C4-2B (cell line): ENCODE results near the gene ARHGEF1.

Source experiments
- H3K27ac ChIP-seq: fragments of 450-650 bp; 2 replicates; pipeline ENCODE4 v1.5.1; 2017
- ZFX ChIP-seq: fragments of 450-650 bp; IDR thresholded peaks from 2 replicates; pipeline ENCODE4 v1.6.1; 2017
- TF ChIP-seq, protein P1 (sequence below): fragments of 450-650 bp; conservative IDR thresholded peaks from 2 replicates; pipeline ENCODE4 v1.5.1; 2017; ENCODE audit warnings: mild to moderate bottlenecking

ARHGEF1 gene

DNA sequence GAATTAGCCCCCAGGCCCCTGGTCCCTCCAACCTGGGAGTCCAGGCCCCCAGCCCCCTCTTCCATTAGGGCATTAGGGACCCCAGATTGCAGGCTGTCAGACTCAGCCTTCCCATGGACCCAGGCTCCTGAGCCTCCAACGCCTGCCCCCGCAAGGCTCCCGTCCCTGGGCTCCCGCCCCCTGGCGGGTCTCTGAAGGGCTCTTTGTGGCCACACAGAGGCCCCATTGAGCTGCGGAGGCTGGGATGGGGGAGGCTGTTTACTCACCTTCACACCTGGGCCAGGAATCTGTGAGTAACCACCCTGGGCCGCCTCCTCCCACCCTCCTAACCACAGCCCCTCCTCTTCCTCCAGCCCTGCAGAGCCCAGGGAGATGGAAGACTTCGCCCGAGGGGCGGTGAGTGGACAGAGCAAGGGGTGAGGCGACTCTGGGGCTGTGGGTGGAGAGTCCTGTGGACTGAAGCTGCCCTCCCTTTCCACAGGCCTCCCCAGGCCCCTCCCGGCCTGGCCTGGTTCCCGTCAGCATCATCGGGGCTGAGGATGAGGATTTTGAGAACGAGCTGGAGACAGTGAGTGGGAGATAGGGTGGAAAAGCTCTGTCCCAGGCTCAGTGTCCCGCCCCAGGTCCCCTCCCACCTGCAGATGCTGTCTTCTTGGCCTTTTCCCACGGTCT, 4.9 kb downstream of the ARHGEF1 start:
- H3K27ac ChIP-seq, result no peak overlapping the region
- TF ChIP-seq, protein P1, sequence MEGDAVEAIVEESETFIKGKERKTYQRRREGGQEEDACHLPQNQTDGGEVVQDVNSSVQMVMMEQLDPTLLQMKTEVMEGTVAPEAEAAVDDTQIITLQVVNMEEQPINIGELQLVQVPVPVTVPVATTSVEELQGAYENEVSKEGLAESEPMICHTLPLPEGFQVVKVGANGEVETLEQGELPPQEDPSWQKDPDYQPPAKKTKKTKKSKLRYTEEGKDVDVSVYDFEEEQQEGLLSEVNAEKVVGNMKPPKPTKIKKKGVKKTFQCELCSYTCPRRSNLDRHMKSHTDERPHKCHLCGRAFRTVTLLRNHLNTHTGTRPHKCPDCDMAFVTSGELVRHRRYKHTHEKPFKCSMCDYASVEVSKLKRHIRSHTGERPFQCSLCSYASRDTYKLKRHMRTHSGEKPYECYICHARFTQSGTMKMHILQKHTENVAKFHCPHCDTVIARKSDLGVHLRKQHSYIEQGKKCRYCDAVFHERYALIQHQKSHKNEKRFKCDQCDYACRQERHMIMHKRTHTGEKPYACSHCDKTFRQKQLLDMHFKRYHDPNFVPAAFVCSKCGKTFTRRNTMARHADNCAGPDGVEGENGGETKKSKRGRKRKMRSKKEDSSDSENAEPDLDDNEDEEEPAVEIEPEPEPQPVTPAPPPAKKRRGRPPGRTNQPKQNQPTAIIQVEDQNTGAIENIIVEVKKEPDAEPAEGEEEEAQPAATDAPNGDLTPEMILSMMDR, result no peak
- no peak for TF ChIP-seq ZFX

DNA sequence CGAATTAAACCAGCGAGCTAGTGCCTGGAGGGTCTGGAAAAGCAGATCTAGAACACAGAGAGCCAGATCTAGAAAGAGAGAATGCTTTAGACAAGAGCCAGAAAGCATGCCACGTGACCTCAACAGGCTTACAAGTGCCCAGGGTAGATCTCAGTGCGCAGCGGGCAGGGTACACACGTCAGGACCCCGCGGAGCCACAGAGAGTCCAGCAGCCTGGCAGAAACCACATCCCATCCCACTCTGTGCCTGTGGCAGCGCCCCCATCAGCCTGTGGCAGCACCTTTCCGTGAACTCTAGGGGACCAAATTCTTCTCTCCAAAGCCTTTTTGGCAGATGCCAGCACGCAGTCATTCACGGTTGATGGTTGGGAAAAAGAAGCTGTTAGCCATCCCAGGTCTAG, 5.9 kb downstream of the ARHGEF1 start:
- no peak for TF ChIP-seq ZFX
- TF ChIP-seq, protein P1, result no peak
- no peak overlapping the region for H3K27ac ChIP-seq

DNA sequence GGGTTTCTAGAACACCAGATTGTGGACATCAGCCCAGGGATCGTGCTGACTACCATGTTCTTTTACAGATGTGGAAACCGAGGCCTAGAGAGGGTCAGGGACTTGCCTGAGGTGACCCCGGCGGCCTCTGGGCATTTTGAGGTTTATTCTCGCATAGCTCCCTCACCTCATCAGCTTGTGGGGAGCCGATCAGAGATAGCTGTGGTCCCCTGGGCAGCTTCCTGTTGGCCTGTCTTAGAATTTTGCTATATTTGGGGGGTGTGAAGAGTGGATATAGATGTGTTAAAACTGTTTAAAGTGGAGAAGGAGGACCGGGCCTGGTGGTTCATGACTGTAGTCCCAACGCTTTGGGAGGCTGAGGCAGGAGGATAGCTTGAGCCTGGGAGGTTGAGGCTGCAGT, 6.9 kb downstream of the ARHGEF1 start:
- TF ChIP-seq, protein P1, result no peak
- TF ChIP-seq ZFX, result no peak

DNA sequence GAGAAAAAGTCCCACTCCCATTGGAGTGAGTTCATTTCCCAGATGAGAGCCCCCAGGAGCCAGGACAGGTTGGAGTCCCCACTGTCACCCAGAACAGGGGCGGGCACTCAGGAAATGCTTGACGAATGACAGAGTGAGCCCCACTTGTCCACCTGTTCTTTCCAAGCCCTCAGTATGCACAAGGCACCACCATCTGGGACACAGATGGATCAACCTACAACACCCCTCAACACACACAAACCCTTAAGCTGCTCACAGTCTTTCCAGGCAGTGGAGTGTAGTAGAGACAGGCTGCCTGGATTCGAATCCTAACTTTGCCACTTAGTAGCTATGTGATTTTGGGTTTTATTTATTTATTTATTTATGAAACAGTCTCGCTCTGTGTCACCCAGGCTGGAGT, 8.0 kb downstream of the ARHGEF1 start:
- TF ChIP-seq ZFX, result no peak
- TF ChIP-seq, protein P1, result no peak
- H3K27ac ChIP-seq, result no peak overlapping the region

More for the DNA sequence above, 6.9 kb downstream of the ARHGEF1 start:
- H3K27ac ChIP-seq, result no peak overlapping the region

DNA sequence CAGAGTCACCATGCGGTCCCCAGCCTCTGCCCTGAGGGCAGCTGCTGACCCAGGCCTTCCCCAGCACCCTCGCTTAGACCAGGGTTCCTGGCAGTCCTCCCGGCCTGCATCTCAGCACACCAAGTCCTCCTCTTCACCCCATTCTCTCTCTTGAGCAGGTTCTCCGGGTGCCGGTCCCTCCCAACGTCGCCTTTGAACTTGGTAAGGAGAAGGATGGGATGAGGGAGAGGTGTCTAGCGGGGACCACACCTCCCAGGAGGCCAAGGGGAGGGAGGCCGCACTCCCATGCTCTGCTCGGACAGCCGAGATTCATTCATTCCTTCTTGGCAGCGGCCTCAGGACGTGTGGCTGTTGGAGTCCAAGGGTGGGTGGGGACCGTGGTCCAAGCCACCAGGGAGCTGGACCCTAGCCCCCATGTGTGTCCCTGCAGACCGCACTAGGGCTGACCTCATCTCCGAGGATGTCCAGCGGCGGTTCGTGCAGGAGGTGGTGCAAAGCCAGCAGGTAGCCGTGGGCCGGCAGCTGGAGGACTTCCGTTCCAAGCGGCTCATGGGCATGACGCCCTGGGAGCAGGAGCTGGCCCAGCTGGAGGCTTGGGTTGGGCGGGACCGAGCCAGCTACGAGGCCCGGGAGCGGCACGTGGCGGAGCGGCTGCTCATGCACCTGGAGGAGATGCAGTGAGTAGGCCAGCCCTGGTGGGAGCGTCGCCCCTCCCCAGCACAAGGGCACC, 9.4 kb downstream of the ARHGEF1 start:
- no peak overlapping the region for H3K27ac ChIP-seq

DNA sequence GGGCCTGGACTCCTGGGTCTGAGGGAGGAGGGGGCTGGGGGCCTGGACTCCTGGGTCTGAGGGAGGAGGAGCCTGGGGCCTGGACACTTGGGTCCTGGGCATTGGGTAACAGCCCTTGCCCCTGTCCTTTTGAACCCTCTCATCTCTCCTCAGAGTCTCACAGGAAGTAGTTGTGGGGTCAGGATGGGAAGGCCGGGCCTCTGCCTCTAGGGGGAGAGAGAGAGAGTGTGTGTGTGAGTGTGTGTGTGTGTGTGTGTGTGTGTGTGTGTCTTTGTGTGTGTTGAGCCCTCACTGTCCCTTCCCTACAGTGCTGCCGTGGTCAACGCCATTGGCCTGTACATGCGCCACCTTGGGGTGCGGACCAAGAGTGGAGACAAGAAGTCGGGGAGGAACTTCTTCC, 10.9 kb downstream of the ARHGEF1 start:
- H3K27ac ChIP-seq, result no peak overlapping the region
- TF ChIP-seq ZFX, result no peak
- TF ChIP-seq, protein P1, result no peak

More for the DNA sequence above, 9.4 kb downstream of the ARHGEF1 start:
- TF ChIP-seq, protein P1, result no peak
- TF ChIP-seq ZFX, result no peak

DNA sequence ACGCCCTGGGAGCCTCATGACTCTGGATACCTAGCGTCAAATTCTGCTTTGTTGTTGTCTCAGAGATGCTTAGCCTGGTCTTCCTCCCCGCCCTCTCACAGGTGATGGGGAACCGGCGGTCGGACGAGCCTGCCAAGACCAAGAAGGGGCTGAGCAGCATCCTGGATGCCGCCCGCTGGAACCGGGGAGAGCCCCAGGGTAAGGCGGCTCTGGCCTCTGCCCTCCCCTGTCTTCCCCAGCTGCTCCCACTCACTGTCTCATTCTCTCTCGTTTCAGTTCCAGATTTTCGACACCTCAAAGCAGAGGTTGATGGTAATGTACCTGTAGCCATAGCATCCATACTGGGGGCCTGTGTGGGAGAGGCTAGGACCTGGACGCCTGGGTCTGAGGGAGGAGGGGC, 11.4 kb downstream of the ARHGEF1 start:
- TF ChIP-seq, protein P1, result no peak
- TF ChIP-seq ZFX, result no peak
- no peak overlapping the region for H3K27ac ChIP-seq
